ENCODE measurements around the gene PRKAA1.
"Not testable (repeated sequence)": the region's sequence is repeated elsewhere in the genome, so short reads cannot be mapped to it uniquely, and the experiment has no call there.

DNA sequence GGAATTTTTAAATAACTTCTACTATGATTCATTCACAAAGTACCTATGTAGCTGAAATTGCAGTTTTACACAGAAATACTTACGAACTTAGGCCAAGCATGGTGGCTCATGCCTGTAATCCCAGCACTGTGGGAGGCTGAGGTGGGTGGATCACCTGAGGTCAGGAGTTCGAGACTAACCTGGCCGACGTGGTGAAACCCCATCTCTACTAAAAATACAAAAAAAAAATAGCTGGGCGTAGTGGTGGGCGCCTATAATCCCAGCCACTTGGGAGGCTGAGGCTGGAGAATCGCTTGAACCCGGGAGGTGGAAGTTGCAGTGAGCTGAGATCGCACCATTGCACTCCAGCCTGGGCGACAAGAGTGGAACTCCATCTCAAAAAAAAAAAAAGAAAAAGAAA is 5.5 kb downstream of the PRKAA1 start:
- TF ChIP-seq, protein P1, sequence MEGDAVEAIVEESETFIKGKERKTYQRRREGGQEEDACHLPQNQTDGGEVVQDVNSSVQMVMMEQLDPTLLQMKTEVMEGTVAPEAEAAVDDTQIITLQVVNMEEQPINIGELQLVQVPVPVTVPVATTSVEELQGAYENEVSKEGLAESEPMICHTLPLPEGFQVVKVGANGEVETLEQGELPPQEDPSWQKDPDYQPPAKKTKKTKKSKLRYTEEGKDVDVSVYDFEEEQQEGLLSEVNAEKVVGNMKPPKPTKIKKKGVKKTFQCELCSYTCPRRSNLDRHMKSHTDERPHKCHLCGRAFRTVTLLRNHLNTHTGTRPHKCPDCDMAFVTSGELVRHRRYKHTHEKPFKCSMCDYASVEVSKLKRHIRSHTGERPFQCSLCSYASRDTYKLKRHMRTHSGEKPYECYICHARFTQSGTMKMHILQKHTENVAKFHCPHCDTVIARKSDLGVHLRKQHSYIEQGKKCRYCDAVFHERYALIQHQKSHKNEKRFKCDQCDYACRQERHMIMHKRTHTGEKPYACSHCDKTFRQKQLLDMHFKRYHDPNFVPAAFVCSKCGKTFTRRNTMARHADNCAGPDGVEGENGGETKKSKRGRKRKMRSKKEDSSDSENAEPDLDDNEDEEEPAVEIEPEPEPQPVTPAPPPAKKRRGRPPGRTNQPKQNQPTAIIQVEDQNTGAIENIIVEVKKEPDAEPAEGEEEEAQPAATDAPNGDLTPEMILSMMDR (IDR thresholded peaks at IDR 0.05; ENCODE audit: insufficient read depth, low read depth, low read length) = not testable (repeated sequence)
- TF ChIP-seq EZH2 (IDR thresholded peaks at IDR 0.05; ENCODE audit: insufficient read depth, low read length) = not testable (repeated sequence)

Measured in astrocyte (in vitro differentiated cells and primary cell).